K562 (cell line): ENCODE results near the gene KIF20B. TPM values are rescaled to one million over a fixed set of nuclear protein-coding genes. Genes with fewer than 3 reads are reported as not detected.

Experiments used
- ATF3 ChIP-seq, 2 experiments: fragments of 450-650 bp in 1 of 2; sonication (generic) in 1 of 2; formaldehyde crosslinking in 1 of 2; IDR thresholded peaks in 1 of 2; conservative IDR thresholded peaks in 1 of 2; 2 replicates each; pipeline versions ENCODE4 v1.6.1 to v1.8.1; 2016 to 2023; ENCODE audit warnings: mild to moderate bottlenecking in 2 of 2, moderate library complexity in 2 of 2, inconsistent platforms in 1 of 2, missing genetic modification reagents in 1 of 2
- BMI1 ChIP-seq: fragments of 150-350 bp; IDR thresholded peaks from 2 replicates; pipeline ENCODE4 v1.6.1; 2014; ENCODE audit warnings: low read length
- CHAMP1 ChIP-seq: fragments of 450-650 bp; IDR thresholded peaks from 2 replicates; pipeline ENCODE4 v1.6.1; 2016; ENCODE audit warnings: mild to moderate bottlenecking
- E2F1 ChIP-seq: sonication (generic); formaldehyde crosslinking; IDR thresholded peaks from 2 replicates; pipeline ENCODE4 v1.8.1; 2023; ENCODE audit warnings: mild to moderate bottlenecking, missing genetic modification reagents, moderate library complexity
- L3MBTL2 ChIP-seq: fragments of 450-650 bp; IDR thresholded peaks from 2 replicates; pipeline ENCODE4 v1.6.1; 2016; ENCODE audit warnings: mild to moderate bottlenecking, moderate library complexity
- MAFF ChIP-seq: IDR thresholded peaks from 2 replicates; pipeline ENCODE4 v1.6.1; 2012; ENCODE audit warnings: low read length, improper control_type of control experiment
- MBD2 ChIP-seq: sonication (generic); IDR thresholded peaks from 2 replicates; pipeline ENCODE4 v1.6.1; 2016; ENCODE audit warnings: low read depth, borderline replicate concordance
- NONO ChIP-seq, 2 experiments: fragments of 200-400 bp in 1 of 2; fragments of 450-650 bp in 1 of 2; formaldehyde crosslinking in 1 of 2; IDR thresholded peaks; 2 replicates each; pipeline ENCODE4 v1.6.1; 2017; ENCODE audit warnings: low read depth in 2 of 2, mild to moderate bottlenecking in 2 of 2, moderate library complexity in 2 of 2, low read length in 1 of 2
- NR2F6 ChIP-seq: fragments of 450-650 bp; formaldehyde crosslinking; IDR thresholded peaks from 2 replicates; pipeline ENCODE4 v1.4.0; 2020; ENCODE audit warnings: mild to moderate bottlenecking
- PTBP1 ChIP-seq: fragments of 200-400 bp; formaldehyde crosslinking; IDR thresholded peaks from 2 replicates; pipeline ENCODE4 v1.6.1; 2017; ENCODE audit warnings: low read depth, low read length
- RAD21 ChIP-seq, 2 experiments: fragments of 250-450 bp in 1 of 2; fragments of 450-650 bp in 1 of 2; sonication (Bioruptor Pico) in 1 of 2; formaldehyde crosslinking in 1 of 2; IDR thresholded peaks in 1 of 2; conservative IDR thresholded peaks in 1 of 2; 2 replicates each; pipeline versions ENCODE4 v1.4.0 to v1.8.0; 2020 to 2022; ENCODE audit warnings: mild to moderate bottlenecking in 2 of 2, moderate library complexity in 1 of 2
- SIN3A ChIP-seq, 2 experiments: fragments of 150-350 bp in 1 of 2; IDR thresholded peaks; 2 replicates each; pipeline ENCODE4 v1.6.1; 2011 to 2016; ENCODE audit warnings: borderline replicate concordance in 2 of 2, low read depth in 2 of 2, low read length in 2 of 2, mild to moderate bottlenecking in 2 of 2, moderate library complexity in 2 of 2; ENCODE audit not compliant: control insufficient read depth in 1 of 2
- SMARCA4 ChIP-seq: fragments of 450-650 bp; IDR thresholded peaks from 2 replicates; pipeline ENCODE4 v1.6.1; 2016
- TBL1XR1 ChIP-seq, 2 experiments: IDR thresholded peaks; 2 replicates each; pipeline ENCODE4 v1.6.1; 2012; ENCODE audit warnings: improper control_type of control experiment in 2 of 2, low read length in 2 of 2, mild to moderate bottlenecking in 1 of 2
- WHSC1 ChIP-seq: IDR thresholded peaks from one replicate; pipeline ENCODE4 v1.6.1; 2012; ENCODE audit warnings: low read length, control low read depth, inconsistent platforms
- ZC3H11A ChIP-seq: IDR thresholded peaks from 2 replicates; pipeline ENCODE4 v1.6.1; 2012; ENCODE audit warnings: low read depth, low read length, improper control_type of control experiment
- ZEB2 ChIP-seq: fragments of 450-650 bp; IDR thresholded peaks from 2 replicates; pipeline ENCODE4 v1.6.1; 2016
- ZNF143 ChIP-seq: sonication (generic); formaldehyde crosslinking; IDR thresholded peaks from 2 replicates; pipeline ENCODE4 v1.9.0; 2022; ENCODE audit warnings: mild to moderate bottlenecking, missing genetic modification reagents
- ZNF384 ChIP-seq: IDR thresholded peaks from 2 replicates; pipeline ENCODE4 v1.6.1; 2012; ENCODE audit warnings: low read depth, low read length, improper control_type of control experiment
- ZNF445 ChIP-seq: fragments of 250-450 bp; sonication (Bioruptor Pico); IDR thresholded peaks from 2 replicates; pipeline ENCODE4 v1.4.0; 2020; ENCODE audit warnings: low read depth, mild to moderate bottlenecking, moderate library complexity
- ZNF512 ChIP-seq: IDR thresholded peaks from 2 replicates; pipeline ENCODE4 v1.6.1; 2016; ENCODE audit warnings: missing genetic modification characterization, missing compliant biosample characterization
- polyA plus RNA-seq, 8 experiments: library from polyadenylated mRNA; depleted of rRNA in 4 of 8; stranded (reverse) in 5 of 8; unstranded in 3 of 8; fragments of >200 nt; fragmentation: Nextera tagmentation in 2 of 8; fragmentation: Illumina TruSeq in 1 of 8; extraction: Ambion mirVana in 2 of 8; extraction: Trizol in 1 of 8; gene quantifications; 2 replicates each; pipeline versions ENCODE4 v1.2.1 to v1.2.3, GENCODE V29; 2011 to 2014; ENCODE audit warnings: inconsistent platforms in 1 of 8, missing spikeins in 1 of 8
- total RNA-seq, 7 experiments: library from RNA; depleted of rRNA in 6 of 7; stranded (reverse); fragments of >200 nt in 6 of 7; fragmentation: Illumina TruSeq in 2 of 7; extraction: Trizol in 2 of 7; gene quantifications; 2 replicates each; pipeline versions ENCODE4 v1.2.1 to v1.2.3, GENCODE V29; 2011 to 2021; ENCODE audit warnings: low replicate concordance in 1 of 7

Gene KIF20B
- total and polyA plus RNA-seq, 9 of the 15 experiments (the other 6 are each of a cell fraction or from before 2014, with no cell fraction given) = 18.6 to 56.5 (median 32.9) TPM

- TF ChIP-seq SMARCA4 (peak; percentile 56; the same call in 1 of the 2 replicates), ZNF512 (tag) (no peak), WHSC1 (no peak), CHAMP1 (peak; percentile 85), MBD2 (peak; percentile 35; the same call in 1 of the 2 replicates), ZNF445 (CRISPR knock-in tag) (no peak), PTBP1 (no peak), SIN3A (IDR thresholded peaks at IDR 0.05; ENCODE audit: borderline replicate concordance in 2 of 2, control insufficient read depth in 1 of 2, low read depth in 2 of 2, low read length in 2 of 2) (peak; percentile 51 to 63; a peak in 2 of 4 replicates), ZC3H11A (no peak), ATF3 (IDR thresholded peaks at IDR 0.05) (peak; percentile 96), ATF3 (CRISPR knock-in tag; conservative IDR thresholded peaks at IDR 0.05) (peak; percentile 83; the same call in 1 of the 2 replicates), E2F1 (peak; percentile 31; the same call in 1 of the 2 replicates), TBL1XR1 (IDR thresholded peaks at IDR 0.05; ENCODE audit: low read length in 2 of 2) (0 out of 4 replicates have a peak, but pooled peaks of 1 of the 2 experiments have one; percentile 28), RAD21 (CRISPR knock-in tag; conservative IDR thresholded peaks at IDR 0.05 in 1 of 2, IDR thresholded peaks at IDR 0.05 in 1 of 2) (peak in 1 of 2 experiments; percentile 45; a peak in 3 of 4 replicates), ZNF143 (CRISPR knock-in tag) (peak; percentile 82), L3MBTL2 (peak; percentile 69; the same call in 1 of the 2 replicates), MAFF (no peak), ZNF384 (no peak), ZEB2 (peak; percentile 66; the same call in 1 of the 2 replicates), BMI1 (no peak), NONO (IDR thresholded peaks at IDR 0.05; ENCODE audit: low read depth in 2 of 2, low read length in 1 of 2) (no peak), NR2F6 (CRISPR knock-in tag) (no peak)
Observed at GRCh38 chr10:89701242-89702120, at the start of gene KIF20B (continued).
